Measurements from ENCODE around the gene MRC2.
"Not testable (repeated sequence)": the region's sequence is repeated elsewhere in the genome, so short reads cannot be mapped to it uniquely, and the experiment has no call there.

GRCh38 chr17:62612289-62612688 is 15.2 kb upstream of the MRC2 start:
- not testable (repeated sequence) for TF ChIP-seq CTCF (IDR thresholded peaks at IDR 0.05; ENCODE audit: low read length); EZH2 (optimal IDR thresholded peaks at IDR 0.05; ENCODE audit: low read depth, low read length); EZH2phosphoT487 (IDR thresholded peaks at IDR 0.05; ENCODE audit: low read length)

Data from MM.1S (cell line).